OCI-LY1 (cell line): ENCODE data around the gene BTBD9.

Experiments used
- H2AFZ ChIP-seq: fragments of 200-600 bp; sonication (generic), shearing (Covaris generic); 2 replicates; pipeline ENCODE4 v1.6.0; 2014; ENCODE audit warnings: antibody characterized with exemption, mild to moderate bottlenecking, low read length
- H3F3A ChIP-seq: fragments of 200-600 bp; sonication (generic), shearing (Covaris generic); 2 replicates; pipeline ENCODE4 v1.6.0; 2014; ENCODE audit warnings: mild to moderate bottlenecking, antibody characterized with exemption, low read length, moderate library complexity; ENCODE audit not compliant: insufficient read depth
- H3K27ac ChIP-seq: fragments of 200-600 bp; sonication (generic); 2 replicates; pipeline ENCODE4 v1.5.1; 2014; ENCODE audit warnings: low read length, mixed run types, mild to moderate bottlenecking, low read depth; ENCODE audit not compliant: poor library complexity, severe bottlenecking
- H3K27me3 ChIP-seq: fragments of 200-600 bp; sonication (generic); 2 replicates; pipeline ENCODE4 v1.6.0; 2014; ENCODE audit warnings: antibody characterized with exemption, mild to moderate bottlenecking, low read length, moderate library complexity; ENCODE audit not compliant: insufficient read depth
- H3K36me3 ChIP-seq: fragments of 200-600 bp; sonication (generic); 2 replicates; pipeline ENCODE4 v1.6.1; 2014; ENCODE audit warnings: mild to moderate bottlenecking, antibody characterized with exemption, low read length, moderate library complexity, mixed read lengths; ENCODE audit not compliant: insufficient read depth
- H3K4me1 ChIP-seq: fragments of 200-600 bp; sonication (generic); 2 replicates; pipeline ENCODE4 v1.5.1; 2014; ENCODE audit warnings: mild to moderate bottlenecking, low read length, moderate library complexity; ENCODE audit not compliant: insufficient read depth, severe bottlenecking
- H3K4me2 ChIP-seq: fragments of 200-600 bp; sonication (generic), shearing (Covaris generic); 2 replicates; pipeline ENCODE4 v1.6.1; 2014; ENCODE audit warnings: low read length
- H3K4me3 ChIP-seq: fragments of 200-600 bp; sonication (generic); 2 replicates; pipeline ENCODE4 v1.5.1; 2014; ENCODE audit warnings: low read length, low read depth, mild to moderate bottlenecking, mixed read lengths; ENCODE audit not compliant: poor library complexity, severe bottlenecking
- H3K79me2 ChIP-seq: fragments of 200-600 bp; shearing (Covaris generic); 2 replicates; pipeline ENCODE4 v1.6.1; 2016; ENCODE audit warnings: mixed run types, low read length, mixed read lengths; ENCODE audit not compliant: insufficient read depth
- H3K9ac ChIP-seq: fragments of 200-600 bp; sonication (generic), shearing (Covaris generic); 2 replicates; pipeline ENCODE4 v1.6.1; 2014; ENCODE audit warnings: mild to moderate bottlenecking, low read length, mixed read lengths
- H3K9me2 ChIP-seq: fragments of 200-600 bp; sonication (generic), shearing (Covaris generic); 2 replicates; pipeline ENCODE4 v1.6.1; 2014; ENCODE audit warnings: low read depth, mild to moderate bottlenecking, low read length, mixed read lengths
- H3K9me3 ChIP-seq: fragments of 200-600 bp; shearing (Covaris generic); 2 replicates; pipeline ENCODE4 v1.6.1; 2014; ENCODE audit warnings: low read length, mixed read lengths
- H4K20me1 ChIP-seq: fragments of 200-600 bp; sonication (generic), shearing (Covaris generic); 2 replicates; pipeline ENCODE4 v1.6.0; 2016; ENCODE audit warnings: mild to moderate bottlenecking, low read length; ENCODE audit not compliant: insufficient read depth
- EZH2 ChIP-seq: fragments of 200-600 bp; sonication (generic), shearing (Covaris generic); IDR thresholded peaks from 2 replicates; pipeline ENCODE4 v1.8.0; 2017; ENCODE audit warnings: borderline replicate concordance, mixed run types, mild to moderate bottlenecking, antibody characterized with exemption, low read length, moderate library complexity, mixed read lengths
- TF ChIP-seq, protein P1 (sequence below): fragments of 200-600 bp; sonication (generic), shearing (Covaris generic); IDR thresholded peaks from 2 replicates; pipeline ENCODE4 v1.5.1; 2017; ENCODE audit warnings: mild to moderate bottlenecking, antibody characterized with exemption, low read length, moderate library complexity, mixed read lengths

BTBD9 gene

DNA sequence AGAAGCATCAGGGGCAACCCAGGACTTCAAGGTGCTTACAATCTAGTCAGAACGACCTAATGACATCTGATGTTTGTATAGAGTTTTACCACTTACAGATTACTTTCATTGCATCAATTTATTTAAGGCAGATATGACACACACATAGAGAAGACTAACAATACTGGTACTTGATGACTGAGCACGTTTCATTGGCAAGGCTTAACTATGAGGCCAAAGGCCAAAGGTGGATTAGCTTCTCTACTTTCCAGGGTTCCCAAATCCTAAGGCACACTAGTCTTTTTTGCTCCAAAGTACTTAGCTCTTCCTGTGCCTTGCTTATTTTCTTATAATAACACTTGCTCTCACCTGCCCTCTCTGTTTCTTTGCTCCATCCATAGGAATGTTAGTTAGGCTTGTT, 414.0 kb downstream of the BTBD9 start:
- Histone ChIP-seq H4K20me1 (no peaks in the 10 kb centered on the region), H3K4me3 (no peak overlapping the region), H3K9me2 (no peaks in the 10 kb centered on the region), H3K36me3 (no peaks in the 10 kb centered on the region), H3K79me2 (no peaks in the 10 kb centered on the region), H2AFZ (no peak overlapping the region), H3K9me3 (no peaks in the 10 kb centered on the region), H3K4me1 (no peaks in the 10 kb centered on the region), H3K4me2 (no peak overlapping the region), H3K9ac (no peak overlapping the region), H3F3A (no peaks in the 10 kb centered on the region), H3K27ac (no peak overlapping the region), H3K27me3 (no peaks in the 10 kb centered on the region)
- no peak for TF ChIP-seq EZH2
- TF ChIP-seq, protein P1, sequence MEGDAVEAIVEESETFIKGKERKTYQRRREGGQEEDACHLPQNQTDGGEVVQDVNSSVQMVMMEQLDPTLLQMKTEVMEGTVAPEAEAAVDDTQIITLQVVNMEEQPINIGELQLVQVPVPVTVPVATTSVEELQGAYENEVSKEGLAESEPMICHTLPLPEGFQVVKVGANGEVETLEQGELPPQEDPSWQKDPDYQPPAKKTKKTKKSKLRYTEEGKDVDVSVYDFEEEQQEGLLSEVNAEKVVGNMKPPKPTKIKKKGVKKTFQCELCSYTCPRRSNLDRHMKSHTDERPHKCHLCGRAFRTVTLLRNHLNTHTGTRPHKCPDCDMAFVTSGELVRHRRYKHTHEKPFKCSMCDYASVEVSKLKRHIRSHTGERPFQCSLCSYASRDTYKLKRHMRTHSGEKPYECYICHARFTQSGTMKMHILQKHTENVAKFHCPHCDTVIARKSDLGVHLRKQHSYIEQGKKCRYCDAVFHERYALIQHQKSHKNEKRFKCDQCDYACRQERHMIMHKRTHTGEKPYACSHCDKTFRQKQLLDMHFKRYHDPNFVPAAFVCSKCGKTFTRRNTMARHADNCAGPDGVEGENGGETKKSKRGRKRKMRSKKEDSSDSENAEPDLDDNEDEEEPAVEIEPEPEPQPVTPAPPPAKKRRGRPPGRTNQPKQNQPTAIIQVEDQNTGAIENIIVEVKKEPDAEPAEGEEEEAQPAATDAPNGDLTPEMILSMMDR: no peak

DNA sequence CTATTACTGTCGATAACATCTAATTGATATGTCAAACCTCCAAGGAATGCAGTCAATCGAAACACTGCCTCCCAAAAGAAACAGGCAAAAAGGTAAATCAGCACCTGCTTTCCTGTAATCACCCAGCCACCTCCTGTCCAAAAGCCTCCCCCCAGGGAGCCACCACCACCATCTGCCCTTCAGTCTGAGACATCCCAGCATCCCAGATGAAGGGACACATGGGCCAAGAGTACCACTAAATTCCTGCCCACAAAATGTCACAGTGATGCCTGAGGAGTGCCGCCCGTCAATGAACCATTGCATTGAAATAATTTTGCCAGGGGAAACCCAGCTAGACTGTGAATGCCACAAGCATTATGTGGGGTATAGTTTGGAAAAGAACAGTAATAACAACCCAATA, 418.5 kb downstream of the BTBD9 start:
- Histone ChIP-seq H2AFZ (no peak overlapping the region), H3K9me3 (no peaks in the 10 kb centered on the region), H3K27ac (no peak overlapping the region), H3K27me3 (no peaks in the 10 kb centered on the region), H3K4me1 (no peaks in the 10 kb centered on the region), H3K79me2 (no peaks in the 10 kb centered on the region), H4K20me1 (no peaks in the 10 kb centered on the region), H3K36me3 (no peaks in the 10 kb centered on the region), H3K9me2 (no peaks in the 10 kb centered on the region), H3K4me3 (no peak overlapping the region), H3K4me2 (no peak overlapping the region), H3K9ac (no peak overlapping the region), H3F3A (no peaks in the 10 kb centered on the region)
- TF ChIP-seq, protein P1: no peak
- TF ChIP-seq EZH2: no peak

DNA sequence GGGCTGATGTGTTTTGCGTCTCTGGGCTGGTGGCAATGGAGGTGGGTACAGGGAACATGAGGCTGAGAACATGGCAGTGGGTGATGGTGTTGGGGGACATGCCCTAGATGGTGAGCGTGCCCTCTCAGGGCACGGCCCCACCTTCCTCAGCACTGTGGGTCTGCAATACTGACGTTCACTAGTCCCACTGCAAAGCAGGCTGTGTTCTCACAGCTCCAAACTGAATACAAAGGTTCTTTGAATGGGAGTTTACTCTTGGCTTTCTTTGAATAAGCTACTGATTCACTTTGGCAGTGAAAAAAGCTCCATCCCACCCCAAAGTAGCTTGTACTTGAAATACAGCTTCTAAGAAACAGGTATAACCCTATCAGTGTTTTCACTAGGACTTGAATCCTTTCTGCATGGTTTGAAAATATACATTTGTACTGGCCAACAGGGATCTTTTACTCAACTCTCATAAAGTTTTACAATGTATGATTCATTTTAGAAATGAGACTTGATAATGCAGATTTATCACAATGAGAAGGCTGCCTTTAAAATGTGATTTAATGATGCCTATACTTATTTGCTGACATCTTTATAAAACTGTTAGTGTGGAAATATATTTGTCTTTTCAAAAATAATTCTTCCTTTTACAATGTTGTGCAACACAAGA, 419.5 kb downstream of the BTBD9 start:
- Histone ChIP-seq H3K79me2 (no peaks in the 10 kb centered on the region), H3K9me2 (no peaks in the 10 kb centered on the region), H3K9me3 (no peaks in the 10 kb centered on the region), H3K4me2 (no peak overlapping the region), H3K9ac (no peak overlapping the region), H3F3A (no peaks in the 10 kb centered on the region), H3K4me1 (no peaks in the 10 kb centered on the region), H3K27me3 (no peaks in the 10 kb centered on the region), H3K27ac (no peak overlapping the region), H3K36me3 (no peaks in the 10 kb centered on the region), H3K4me3 (no peak overlapping the region), H4K20me1 (no peaks in the 10 kb centered on the region), H2AFZ (no peak overlapping the region)
- TF ChIP-seq, protein P1: no peak
- no peak for TF ChIP-seq EZH2
